HG02623 (cell line): ENCODE measurements around the gene ZNF710.

Experiments
- ATAC-seq: cut with Tn5 transposase; IDR thresholded peaks from one replicate; pipeline ENCODE4 v1.9.1; 2021; ENCODE audit warnings: moderate library complexity; ENCODE audit not compliant: unreplicated experiment

Gene ZNF710

DNA sequence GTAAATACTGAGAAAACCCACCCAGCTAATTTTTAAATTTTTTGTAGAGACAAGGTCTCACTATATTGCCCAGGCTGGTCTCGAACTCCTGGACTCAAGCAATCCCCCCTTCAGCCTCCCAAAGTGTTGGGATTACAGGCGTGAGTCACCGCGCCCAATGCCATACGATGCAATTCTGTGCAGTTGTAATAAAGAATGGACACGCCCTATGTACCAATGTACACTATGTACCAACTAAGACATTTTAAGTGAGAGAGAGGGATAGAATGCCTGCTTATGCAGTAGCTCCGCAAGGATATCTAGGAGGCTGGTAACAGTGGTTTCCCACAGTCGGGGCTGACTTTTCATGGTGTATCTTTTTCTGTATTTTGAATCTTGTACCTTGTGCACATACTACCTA, 14.6 kb downstream of the ZNF710 start:
- no peak for ATAC-seq

DNA sequence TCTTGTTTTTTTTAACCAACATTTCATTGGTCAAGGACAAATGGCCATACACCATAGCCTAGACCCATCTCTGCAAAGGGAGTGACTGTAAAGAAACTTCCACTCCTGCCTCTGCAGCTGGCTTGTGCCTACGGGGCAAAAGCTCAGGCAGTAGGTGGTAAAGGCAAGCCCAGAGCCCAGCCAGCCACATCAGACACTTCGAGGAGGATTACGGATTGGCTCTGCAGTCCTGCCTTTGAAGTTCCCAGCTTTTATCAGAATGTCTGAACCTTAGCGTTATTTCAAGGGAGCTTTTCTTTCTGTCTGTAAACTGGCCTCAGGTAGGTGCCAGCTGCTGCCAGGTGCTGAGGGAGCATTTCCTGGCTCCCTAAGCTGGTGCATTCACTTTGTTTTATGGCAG, 15.6 kb downstream of the ZNF710 start:
- ATAC-seq: no peak

DNA sequence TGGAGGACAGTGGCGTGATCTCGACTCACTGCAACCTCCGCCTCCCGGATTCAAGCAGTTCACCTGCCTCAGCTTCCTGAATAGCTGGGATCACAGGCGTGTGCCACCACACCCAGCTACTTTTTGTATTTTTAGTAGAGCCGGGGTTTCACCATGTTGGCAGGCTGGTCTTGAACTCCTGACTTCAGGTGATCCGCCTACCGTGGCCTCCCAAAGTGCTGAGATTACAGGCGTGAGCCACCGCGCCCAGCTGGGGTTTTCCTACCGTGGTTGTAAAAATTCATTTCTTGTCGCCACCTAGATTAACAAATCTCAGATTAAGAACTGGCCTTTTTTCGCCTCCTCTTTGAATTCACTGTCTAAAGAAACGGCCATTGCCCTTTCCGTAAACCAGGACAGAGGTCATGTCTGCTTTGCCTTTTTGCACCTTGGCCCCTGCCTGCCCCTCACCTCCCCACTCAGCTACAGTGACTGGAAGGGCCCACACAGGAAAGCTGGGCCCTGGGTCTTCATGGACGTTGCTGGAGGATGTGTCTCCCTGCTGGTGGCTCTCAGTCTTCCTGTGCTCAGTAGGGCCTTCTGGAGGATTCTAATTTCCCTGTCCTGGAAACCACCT, 17.2 kb downstream of the ZNF710 start:
- ATAC-seq: no peak

DNA sequence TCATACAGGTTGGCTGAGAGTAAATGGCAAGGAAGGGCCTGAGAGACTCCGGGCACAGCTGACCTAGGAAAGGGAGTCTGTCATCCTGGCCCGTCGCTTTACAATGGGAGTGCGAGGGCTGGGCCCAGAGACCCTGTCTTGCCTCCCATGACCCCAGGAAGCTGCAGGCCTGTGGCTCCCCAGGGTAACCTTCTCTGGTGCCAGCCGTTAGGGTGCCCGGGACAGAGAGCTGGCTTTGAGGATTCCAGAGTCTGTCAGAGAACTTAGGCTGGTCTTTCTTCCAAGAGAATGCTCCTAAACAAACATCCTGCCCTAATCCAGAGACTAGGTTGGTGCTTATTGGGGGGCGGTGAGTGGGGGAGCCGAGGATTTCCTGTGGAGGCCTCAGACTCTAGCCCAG, 18.5 kb downstream of the ZNF710 start:
- no peak for ATAC-seq

DNA sequence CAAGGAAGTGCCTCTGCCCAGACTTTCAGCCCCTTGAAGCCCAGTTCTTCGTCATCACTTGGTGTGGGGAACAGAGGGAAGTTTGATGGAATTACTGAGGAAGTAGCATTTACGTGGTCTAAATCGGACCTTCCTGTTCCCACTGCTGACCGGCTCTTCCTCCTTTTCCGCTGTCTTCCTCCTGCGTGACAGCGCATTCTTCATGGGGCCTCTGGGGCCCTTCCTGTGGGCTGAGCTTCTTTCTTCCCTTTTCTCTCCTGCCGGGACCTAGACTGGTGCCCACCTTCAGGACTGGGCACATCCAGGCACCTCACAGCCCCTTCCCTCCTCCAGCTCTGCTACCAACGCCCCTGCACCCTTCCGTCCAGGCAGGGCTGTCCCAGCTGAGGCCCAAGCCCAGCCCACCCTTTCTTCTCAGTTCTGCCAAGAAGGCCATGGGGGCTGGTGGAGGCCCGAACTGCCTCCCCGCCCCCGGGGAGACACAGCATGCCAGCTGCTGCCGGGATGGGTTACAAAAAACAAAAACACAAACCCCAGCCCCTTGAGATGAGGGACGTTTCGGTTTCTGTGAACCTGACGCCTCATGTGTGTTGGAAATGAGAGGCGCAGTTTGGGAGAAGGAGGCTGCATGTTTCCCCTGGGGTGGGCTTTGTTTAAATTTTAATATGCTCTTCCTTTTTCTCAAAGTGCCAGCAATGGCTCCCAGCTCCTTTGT, 19.1 kb downstream of the ZNF710 start:
- ATAC-seq: no peak

DNA sequence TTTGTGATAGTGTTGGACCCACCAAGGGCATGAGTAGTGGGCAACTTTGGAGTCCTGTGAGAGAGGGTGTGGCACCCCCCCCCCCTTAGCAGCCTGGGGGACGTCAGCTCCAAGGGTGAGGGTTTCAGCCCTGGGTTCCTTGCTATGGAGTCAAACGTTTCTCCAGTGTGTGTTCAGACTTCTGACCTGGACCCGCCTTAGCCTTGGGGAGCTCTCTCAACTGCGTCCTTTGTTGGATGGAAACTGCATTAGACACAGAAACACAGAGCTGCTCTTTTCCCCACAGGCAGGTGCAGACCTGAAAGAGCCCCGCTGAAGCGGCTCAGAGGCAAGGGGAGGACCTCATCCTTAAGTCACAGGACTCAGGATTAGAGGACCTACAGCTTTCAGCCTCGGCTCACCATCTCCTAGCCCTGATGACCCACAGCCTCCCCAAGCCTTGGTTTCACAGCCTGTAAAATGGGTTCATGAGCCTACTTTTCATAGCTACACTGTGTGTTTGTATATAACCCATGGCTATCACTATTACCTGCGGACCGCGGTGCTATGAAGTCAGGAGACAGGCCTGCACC, 19.9 kb downstream of the ZNF710 start:
- no peak for ATAC-seq

DNA sequence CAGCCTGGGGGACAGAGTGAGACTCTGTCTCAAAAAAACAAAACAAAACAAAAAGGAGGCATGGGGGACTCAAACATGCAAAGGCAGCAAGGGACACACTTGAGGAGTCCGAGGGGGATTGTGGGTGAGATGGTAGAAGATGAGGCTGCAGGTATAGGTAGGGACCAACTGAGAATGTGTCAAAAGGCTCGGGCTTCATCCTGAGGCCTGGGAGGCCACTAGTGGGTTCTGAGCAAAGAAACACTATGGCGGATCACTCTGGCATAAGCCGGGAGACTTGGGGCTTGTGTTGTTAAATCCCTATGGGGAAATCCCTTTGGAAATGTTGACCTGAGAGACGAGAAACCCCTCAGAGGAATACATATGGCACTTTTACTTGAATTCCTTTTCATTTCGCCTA, 21.2 kb downstream of the ZNF710 start:
- ATAC-seq: no peak

DNA sequence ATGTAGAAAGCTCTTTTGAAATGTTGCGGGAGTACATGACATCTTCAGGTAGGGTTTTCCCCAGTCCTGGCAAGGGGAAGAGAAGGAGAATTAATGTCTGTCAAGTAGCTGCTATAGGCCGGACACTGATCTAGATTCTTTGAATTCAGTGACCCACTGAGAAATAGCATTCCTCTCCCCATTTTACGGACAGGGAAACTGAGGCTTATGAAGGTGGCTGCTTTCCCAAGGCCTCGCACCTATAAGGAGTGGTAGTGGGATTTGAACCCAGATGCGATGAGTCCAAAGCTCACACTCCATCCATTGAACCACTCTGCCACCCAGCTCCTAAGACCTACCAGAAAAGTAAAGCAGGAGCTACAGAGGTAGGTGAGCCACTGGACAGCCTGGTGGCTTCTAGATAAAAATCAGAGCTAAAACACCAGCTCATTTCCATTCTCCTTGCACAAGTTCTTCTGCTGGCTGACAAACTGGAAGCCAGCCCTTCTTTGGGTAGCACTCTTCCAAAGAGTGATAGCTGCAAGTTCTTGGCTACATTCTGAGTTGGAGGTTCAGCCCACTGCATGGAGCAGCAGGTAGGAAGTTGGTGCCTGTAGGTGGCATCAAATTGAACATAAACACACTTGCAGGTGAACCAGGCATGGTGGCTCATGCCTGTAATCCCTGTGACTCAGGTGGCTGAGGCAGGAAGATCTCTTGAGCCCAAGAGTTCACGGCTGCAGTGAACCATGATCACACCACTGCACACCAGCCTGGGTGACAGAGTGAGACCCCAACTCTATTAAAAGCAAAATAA, 22.0 kb downstream of the ZNF710 start:
- no peak for ATAC-seq

DNA sequence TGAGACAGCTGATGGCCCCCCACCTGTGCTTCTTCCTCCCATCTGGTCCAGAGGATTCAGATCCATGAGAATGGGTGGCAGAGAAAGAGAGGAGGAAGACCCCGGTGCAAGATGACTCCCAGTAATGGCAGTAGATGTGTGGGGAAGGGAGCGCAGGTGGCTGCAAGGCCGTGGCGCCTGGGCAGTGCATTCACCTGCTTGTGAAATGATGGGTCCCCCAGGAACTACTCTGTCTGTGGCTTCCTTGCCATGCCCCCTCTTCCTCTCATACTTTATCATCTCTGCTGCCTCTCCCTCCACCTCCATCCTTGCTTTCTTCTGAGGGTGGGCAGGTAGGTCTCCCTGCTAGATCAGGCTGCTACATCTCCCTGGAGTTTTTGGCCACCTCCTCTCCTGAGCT, 23.3 kb downstream of the ZNF710 start:
- ATAC-seq: no peak

DNA sequence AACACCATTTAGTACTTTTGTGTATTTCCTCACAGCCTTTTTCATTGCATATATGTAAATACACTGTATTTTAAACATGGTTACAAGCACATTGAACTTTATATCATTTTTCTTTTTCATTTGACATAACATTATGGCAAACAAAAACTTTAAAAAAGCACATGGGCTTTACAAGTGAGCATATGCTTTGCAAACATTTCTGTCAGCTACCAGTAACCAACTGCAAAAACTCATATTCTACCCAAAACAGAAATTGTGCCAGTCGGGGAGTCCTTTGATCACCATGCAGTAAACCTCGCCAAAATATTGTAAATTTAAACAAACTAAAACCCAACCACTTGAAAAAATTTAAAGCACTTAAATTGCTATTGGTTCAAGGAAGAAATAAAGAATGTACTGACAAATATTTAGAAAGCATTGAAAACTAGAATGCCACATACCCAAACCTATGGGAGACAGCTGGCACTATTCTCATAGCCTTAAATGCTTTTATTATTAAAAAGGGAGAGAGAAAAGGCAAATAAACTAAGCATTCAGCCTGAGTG, 24.4 kb downstream of the ZNF710 start:
- ATAC-seq: no peak

DNA sequence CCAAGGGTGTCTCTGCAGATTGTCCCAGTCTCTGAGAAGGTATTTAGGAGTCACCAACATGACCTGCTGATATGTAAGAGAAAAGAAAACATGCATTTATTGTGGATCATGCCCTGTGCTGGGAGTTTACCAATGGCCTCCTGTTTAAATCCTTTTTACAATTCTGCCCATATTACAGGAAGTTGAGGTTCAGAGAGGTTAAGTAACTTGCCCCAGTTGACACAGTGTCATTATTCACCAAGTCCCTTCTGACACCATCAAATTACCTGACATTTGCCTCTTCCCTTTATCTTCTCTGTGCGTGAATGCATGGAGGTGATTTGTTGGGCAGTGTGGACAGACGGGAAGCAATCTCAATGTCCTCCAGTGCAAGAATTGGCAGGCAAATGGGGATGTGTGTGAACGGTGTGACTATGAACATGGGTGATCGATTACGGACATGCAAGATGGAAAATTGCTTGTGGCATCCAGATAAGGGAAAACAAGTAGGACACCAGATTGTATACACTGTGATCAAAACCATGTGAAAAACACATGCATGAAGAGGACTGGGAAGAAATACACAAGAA, 27.3 kb downstream of the ZNF710 start:
- no peak for ATAC-seq

DNA sequence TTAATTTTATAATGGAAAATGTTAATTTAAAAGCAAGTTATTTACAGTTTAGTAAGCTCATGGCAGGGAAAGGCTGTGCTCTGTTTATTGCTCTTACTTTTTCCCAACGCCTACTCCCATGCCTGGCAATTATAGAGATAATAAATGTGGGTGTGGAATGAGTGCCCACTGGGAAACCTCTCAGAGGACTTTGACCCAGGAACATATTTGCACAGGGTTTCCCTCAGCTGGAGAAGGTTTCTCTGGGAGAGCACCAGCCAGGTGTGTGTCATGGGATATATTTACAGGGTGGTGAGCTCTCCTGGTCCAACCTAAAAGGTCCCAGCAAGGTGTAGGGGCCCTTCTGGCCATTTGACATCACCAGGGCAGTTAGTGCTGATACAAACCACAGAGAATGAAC, 27.9 kb downstream of the ZNF710 start:
- ATAC-seq: no peak

DNA sequence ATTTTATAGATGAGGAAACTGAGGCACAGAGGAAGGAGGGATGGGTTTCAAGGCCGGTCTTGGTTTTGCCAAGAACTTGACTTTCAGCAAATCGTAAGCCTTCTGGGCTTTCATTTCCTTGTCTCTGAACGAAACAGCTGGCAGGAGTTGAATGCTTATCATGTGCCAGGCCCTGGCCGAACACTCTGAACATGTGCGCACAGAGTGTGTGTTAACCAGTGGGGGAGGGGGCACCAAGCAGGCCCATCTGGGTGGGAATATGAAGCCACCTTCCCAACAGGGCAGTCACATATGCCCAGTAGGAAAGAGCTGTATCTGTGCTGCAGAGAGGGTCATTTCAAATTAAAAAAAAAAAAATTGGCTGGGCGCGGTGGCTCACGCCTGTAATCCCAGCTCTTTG, 29.3 kb downstream of the ZNF710 start:
- no peak for ATAC-seq

DNA sequence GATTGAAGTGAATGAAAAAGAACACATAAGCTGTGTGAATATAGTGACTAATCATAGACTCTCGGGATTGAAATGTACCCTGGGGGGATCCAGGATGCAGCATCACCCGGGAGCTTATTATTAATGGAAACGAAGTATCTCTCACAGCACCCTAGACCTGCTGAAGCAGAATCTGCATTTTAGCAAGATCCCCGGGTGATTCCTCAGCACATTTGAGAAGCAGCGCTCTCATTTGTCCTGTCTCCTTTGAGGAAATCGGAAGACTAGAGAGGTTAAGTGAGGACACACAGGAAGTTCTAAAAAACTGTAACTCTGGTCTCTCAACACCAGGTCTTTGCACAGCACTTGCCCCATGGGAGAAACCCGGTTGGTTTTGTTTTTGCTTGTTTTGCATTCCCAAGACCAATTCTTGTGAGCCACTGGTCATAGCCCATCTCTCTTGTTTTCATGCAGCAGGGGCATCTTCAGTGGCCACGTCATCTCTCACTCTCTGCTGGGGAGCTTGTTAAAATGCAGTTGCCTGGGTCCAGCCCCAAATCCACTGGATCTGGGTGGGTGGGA, 30.2 kb downstream of the ZNF710 start:
- peak; percentile 90 for ATAC-seq

DNA sequence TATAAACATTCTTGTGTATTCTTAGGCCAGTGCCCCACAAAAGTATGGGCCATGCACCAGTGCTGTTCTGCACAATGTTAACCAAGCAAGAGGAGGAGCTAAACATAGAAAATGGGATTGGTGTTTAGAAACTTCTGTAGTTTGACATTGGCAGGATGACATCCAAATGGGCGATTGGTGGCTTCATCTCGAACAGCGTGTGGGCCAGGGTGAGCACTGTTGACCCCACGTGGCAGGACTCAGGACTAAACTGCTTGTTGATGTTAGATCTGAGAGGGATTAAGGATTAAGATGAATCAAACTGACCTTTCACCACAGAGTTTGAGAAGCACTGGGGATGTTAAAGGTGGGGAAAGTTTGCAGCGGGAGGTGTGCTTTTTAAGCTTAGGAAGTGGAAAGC, 31.9 kb downstream of the ZNF710 start:
- ATAC-seq: no peak

DNA sequence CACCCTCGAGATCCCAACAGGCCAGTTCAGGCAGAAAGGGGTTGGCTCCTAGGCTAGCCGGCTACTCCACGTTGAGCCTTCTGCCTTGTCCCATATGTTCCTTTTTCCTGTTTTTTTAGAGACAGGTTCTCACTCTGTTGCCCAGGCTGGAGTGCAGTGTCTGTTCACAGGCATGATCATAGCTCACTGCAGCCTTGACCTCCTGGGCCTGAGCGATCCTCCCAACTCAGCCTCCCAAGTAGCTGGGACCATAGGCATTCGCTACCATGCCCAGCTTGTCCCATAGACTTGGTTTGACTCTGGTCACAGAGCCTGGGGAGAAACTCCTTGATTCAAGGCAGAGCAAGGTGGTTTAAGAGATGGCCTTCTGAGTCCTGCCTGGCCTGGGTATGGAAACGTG, 32.3 kb downstream of the ZNF710 start:
- no peak for ATAC-seq

DNA sequence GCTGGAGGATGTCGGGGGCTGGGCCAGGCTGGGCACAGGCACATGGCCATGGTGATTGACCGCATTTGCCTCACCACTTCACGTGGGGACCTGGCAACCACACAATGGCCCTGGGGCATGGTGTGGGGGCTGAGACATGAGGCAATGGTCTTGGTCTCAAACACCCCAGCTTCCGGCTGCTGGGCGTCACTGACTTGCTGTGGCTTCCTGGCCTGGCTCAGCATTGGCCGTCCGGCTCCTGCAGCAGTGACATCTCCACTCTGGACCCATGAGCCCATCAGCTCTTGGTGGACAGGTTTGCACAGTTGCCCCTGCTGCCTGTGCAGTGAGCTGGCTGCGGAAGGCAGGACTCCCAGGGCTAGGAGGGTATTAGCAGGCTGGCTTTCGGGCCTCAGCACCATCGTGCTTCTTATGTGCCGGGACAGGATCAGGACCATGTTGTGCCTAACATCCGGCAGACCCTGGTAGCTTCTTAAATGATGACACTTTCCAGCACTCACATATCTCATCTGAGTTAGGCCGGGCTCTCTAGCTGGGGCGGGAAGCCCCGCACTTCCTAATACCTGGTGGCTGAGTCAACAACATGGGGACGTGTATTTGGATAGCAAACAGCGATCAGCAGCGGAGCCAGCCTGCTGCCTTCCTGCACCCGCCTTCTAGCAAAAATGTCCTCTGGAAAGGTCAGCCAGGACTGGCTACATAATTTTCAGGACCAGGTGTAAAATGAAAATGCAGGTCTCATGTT, 34.1 kb downstream of the ZNF710 start:
- ATAC-seq: no peak

DNA sequence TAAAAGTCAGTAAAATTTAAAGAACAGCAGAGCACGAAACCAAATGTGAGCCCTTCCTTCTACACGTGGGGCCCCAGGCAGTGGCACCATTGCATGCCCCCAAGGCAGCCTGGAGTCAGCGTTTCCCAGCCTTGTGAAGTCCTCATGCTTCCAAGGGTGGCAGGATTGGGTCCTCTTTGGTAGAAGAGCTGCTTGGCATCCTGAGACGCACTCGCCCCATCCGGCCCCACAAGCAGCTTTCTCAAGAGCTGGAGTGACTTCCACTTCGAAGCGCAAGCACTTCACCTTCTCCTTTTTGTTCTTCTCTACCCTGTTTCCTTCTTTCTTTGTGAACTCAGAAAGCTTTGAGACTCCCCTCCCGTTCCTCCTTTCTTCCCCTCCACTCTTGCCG, 34.7 kb downstream of the ZNF710 start:
- no peak for ATAC-seq

DNA sequence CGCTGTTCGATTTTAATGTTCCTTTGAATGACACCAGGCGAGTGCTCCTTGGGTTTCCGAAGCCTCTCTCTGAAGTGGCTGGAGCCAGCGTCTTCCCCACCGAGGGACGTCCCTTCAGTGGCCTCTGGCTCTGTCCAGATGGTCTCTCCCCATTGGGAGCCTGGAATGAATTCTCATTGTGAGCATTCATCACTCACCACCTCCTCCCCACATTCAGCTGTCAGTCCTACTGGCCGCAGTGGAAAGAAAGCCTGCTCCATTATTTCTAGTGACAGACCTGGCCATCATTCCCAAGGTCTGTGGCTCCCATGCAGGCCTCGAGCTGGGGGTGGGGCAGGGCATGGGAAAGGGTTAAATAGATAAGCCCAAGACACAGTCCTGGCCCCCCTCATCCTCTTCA, 35.2 kb downstream of the ZNF710 start:
- no peak for ATAC-seq

DNA sequence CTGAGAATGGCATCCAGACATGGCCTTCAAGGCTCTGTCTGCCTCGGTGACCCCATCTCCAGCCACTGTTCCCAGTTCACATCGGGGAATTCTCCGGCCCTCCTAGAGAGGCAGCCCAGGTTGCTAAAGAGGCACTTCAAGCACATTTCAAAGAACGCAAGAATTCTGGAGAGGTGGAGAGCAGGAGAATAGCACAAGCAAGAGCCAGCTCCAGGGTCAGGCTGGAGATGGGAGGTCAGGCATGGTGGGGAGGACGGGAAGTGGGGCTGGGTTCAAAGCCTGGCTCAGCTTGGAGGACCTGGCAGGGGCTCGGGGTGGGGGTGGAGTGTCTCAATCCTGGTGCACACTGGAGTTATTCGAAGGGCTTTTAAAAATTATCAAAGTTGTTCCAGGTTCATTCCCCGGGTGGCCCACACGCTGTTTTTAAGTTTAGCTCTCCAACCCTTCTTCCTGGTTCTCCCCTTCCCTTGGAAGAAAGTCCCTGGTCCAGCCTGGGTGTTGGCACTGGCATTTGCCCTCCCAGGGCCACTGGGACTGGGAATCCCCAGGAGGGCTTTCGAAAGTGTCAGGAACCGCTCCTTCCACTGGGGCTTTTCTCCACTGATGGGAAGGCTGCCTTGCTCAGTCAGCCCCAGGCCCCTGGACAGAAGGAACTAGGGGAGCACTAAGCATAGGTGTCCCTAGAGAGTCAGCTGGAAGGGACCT, 35.8 kb downstream of the ZNF710 start:
- ATAC-seq: no peak
